ENCODE measurements around the gene PLA2G2E. TPM values are rescaled to one million over a fixed set of nuclear protein-coding genes. Genes with fewer than 3 reads are reported as not detected.

Gene PLA2G2E
- polyA plus RNA-seq, 1 of the 3 experiments (the other 2 are of a cell fraction) = not detected

DNA sequence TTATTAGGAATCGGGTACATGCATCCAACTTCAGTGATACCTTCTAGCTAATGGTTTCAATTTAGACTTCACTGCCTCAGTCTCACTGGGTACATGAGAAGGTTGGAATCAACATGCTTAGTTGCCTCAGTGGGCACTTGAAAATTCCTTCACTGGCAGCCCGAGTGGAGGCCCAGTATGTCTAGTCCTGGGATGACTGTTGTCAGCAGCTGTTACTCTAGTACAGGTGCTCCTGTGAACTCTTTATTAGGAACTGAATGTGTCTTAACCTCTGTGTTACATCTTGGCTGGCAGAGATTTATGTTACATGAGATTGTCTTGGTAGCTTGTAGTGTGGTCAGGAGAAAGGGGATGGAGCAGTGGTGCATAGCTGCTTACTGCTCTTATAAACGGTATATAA is 13.4 kb downstream of the PLA2G2E start:
- peaks cover 39 to 84% of the 10 kb centered on the region in 2 experiments for H3K36me3 ChIP-seq (replicated peaks in 1 of 2; ENCODE audit: control insufficient read depth in 1 of 2, insufficient read depth in 2 of 2, low read length in 1 of 2)
- no peaks in the 10 kb centered on the region for H3K9me3 ChIP-seq
- POLR2A ChIA-PET = no interaction called here
- WGBS (ENCODE audit: low lambda C conversion rate) = 94% methylated on average over 3 of the region's 3 CpGs
- H3K4me2 ChIP-seq = no peak overlapping the region
- no peak for DNase-seq
- no peak overlapping the region for H2AFZ ChIP-seq (ENCODE audit: low read depth)
- no peaks in the 10 kb centered on the region for H4K20me1 ChIP-seq (ENCODE audit: insufficient read depth)
- H3K4me3 ChIP-seq (ENCODE audit: low read depth in 2 of 2, low read length in 1 of 2) = no peak overlapping the region
- no peak overlapping the region for H3K27ac ChIP-seq (ENCODE audit: low read depth in 2 of 2, low read length in 1 of 2)
- no peaks in the 10 kb centered on the region for H3K27me3 ChIP-seq (ENCODE audit: insufficient read depth)
- no peaks in the 10 kb centered on the region for H3F3A ChIP-seq (replicated peaks; ENCODE audit: insufficient read depth)
- no peaks in the 10 kb centered on the region for H3K4me1 ChIP-seq (ENCODE audit: control insufficient read depth in 1 of 2, insufficient read depth in 2 of 2, low read depth in 1 of 2, low read length in 1 of 2)
- no peaks in the 10 kb centered on the region for H3K79me2 ChIP-seq (ENCODE audit: insufficient read depth)
- TF ChIP-seq, protein P1, sequence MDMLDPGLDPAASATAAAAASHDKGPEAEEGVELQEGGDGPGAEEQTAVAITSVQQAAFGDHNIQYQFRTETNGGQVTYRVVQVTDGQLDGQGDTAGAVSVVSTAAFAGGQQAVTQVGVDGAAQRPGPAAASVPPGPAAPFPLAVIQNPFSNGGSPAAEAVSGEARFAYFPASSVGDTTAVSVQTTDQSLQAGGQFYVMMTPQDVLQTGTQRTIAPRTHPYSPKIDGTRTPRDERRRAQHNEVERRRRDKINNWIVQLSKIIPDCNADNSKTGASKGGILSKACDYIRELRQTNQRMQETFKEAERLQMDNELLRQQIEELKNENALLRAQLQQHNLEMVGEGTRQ (IDR thresholded peaks at IDR 0.05; ENCODE audit: borderline replicate concordance, low read depth, low read length) = no peak
- TF ChIP-seq RFX5 (IDR thresholded peaks at IDR 0.05; ENCODE audit: low read length) = no peak
- TF ChIP-seq CTCF (IDR thresholded peaks at IDR 0.05) = no peak
- no peak for TF ChIP-seq YY1 (IDR thresholded peaks at IDR 0.05; ENCODE audit: low read depth)
- no peak for TF ChIP-seq TAF1 (IDR thresholded peaks at IDR 0.05; ENCODE audit: borderline replicate concordance, low read depth, low read length)
- no peak for TF ChIP-seq NFIC (IDR thresholded peaks at IDR 0.05; ENCODE audit: borderline replicate concordance)
- TF ChIP-seq RXRA (IDR thresholded peaks at IDR 0.05; ENCODE audit: borderline replicate concordance, low read depth) = no peak
- no peak for TF ChIP-seq GATA2 (CRISPR knock-in tag; IDR thresholded peaks at IDR 0.05)
- no peak for TF ChIP-seq SMC3 (IDR thresholded peaks at IDR 0.05; ENCODE audit: low read depth, low read length)
- TF ChIP-seq FOXJ3 (CRISPR knock-in tag; IDR thresholded peaks at IDR 0.05) = no peak
- no peak for TF ChIP-seq REST (IDR thresholded peaks at IDR 0.05; ENCODE audit: low read depth, low read length)
- no peak for TF ChIP-seq ELF1 (IDR thresholded peaks at IDR 0.05)
- TF ChIP-seq, protein P2, sequence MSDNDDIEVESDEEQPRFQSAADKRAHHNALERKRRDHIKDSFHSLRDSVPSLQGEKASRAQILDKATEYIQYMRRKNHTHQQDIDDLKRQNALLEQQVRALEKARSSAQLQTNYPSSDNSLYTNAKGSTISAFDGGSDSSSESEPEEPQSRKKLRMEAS (IDR thresholded peaks at IDR 0.05; ENCODE audit: low read depth) = no peak
- no peak for TF ChIP-seq POLR2AphosphoS5 (IDR thresholded peaks at IDR 0.05; ENCODE audit: low read depth, low read length)
- TF ChIP-seq, protein P3, sequence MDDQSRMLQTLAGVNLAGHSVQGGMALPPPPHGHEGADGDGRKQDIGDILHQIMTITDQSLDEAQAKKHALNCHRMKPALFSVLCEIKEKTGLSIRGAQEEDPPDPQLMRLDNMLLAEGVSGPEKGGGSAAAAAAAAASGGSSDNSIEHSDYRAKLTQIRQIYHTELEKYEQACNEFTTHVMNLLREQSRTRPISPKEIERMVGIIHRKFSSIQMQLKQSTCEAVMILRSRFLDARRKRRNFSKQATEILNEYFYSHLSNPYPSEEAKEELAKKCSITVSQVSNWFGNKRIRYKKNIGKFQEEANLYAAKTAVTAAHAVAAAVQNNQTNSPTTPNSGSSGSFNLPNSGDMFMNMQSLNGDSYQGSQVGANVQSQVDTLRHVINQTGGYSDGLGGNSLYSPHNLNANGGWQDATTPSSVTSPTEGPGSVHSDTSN (IDR thresholded peaks at IDR 0.05) = no peak
- no peak for TF ChIP-seq EZH2phosphoT487 (IDR thresholded peaks at IDR 0.05; ENCODE audit: borderline replicate concordance, low read depth)
- TF ChIP-seq FOSL2 (IDR thresholded peaks at IDR 0.05; ENCODE audit: borderline replicate concordance, low read depth) = no peak
- no peak for TF ChIP-seq NRF1 (IDR thresholded peaks at IDR 0.05; ENCODE audit: low read depth, low read length)
- no peak overlapping the region for H3K9ac ChIP-seq
- no peaks in the 10 kb centered on the region for H3K9me2 ChIP-seq
- CTCF ChIA-PET = interaction anchor here (0.8 to 14.7 kb wide), 4 partner anchors 9 to 584 kb away, joined by 3 to 243 read pairs (median 3); no protein-coding TSS in a partner anchor

Data from SK-N-SH (cell line).